K562 (cell line): Measurements from ENCODE around the gene PACSIN2. TPM values are rescaled to one million over a fixed set of nuclear protein-coding genes. Genes with fewer than 3 reads are reported as not detected.
A peak's percentile ranks its signal among the peaks of the same experiment; 100 is the strongest.

ENCODE experiments used
- ATAC-seq: fragments of 200-7000 bp; cut with Tn5 transposase; 3 replicates; pipeline ENCODE4 v1.9.1; 2020; ENCODE audit warnings: moderate library complexity
- BruUV-seq: library from RNA; stranded (reverse); fragments of 400-500 nt; replicated peaks from 2 replicates; lab custom pipeline; 2021; lab: Mats Ljungman, UMichigan
- CTCF ChIA-PET: fragments of 300-600 bp; formaldehyde crosslinking; extraction: SDS; loops from one replicate; lab custom pipeline; 2021; ENCODE audit warnings: low intra/inter-chr PET ratio; lab: Yijun Ruan, JAX
- POLR2A ChIA-PET: fragments of 300-600, 350-650 bp; sonication (Branson Sonifier 250); formaldehyde crosslinking; extraction: SDS; loops from one replicate; lab custom pipeline; 2021; ENCODE audit warnings: antibody characterized with exemption, inconsistent platforms; lab: Yijun Ruan, JAX
- DNase-seq, 4 experiments: peaks; one replicate each; pipeline versions ENCODE4 v3.0.0 to v3.0.0-alpha.2; 2011 to 2018; ENCODE audit warnings: low spot score in 3 of 4, mixed read lengths in 3 of 4; ENCODE audit errors: extremely low read depth in 1 of 4
- FAIRE-seq: peaks from 2 replicates; lab custom pipeline; 2011; peaks lifted over from hg19 to GRCh38; lab: Jason Lieb, UNC
- H2AFZ ChIP-seq: 2 replicates; pipeline ENCODE4 v1.6.0; 2011; ENCODE audit warnings: low read depth, low read length, control low read depth, inconsistent platforms
- H3K27ac ChIP-seq: fragments of 200-600 bp; 3 replicates; pipeline ENCODE4 v1.8.0; 2011; ENCODE audit warnings: low read depth, mild to moderate bottlenecking, control low read depth, inconsistent platforms, low read length, moderate library complexity, mixed read lengths; ENCODE audit errors: extremely low read depth
- H3K27me3 ChIP-seq, 2 experiments: fragments of 300-600 bp in 1 of 2; 2 replicates in 1 of 2; 3 replicates in 1 of 2; pipeline versions ENCODE4 v1.6.0 to v1.8.0; 2011; ENCODE audit warnings: inconsistent platforms in 2 of 2, low read length in 2 of 2, mild to moderate bottlenecking in 1 of 2, mixed read lengths in 1 of 2, moderate library complexity in 1 of 2; ENCODE audit not compliant: control insufficient read depth in 2 of 2, insufficient read depth in 2 of 2
- H3K36me3 ChIP-seq: fragments of 300-600 bp; 3 replicates; pipeline ENCODE4 v1.8.0; 2011; ENCODE audit warnings: mild to moderate bottlenecking, low read length, inconsistent platforms; ENCODE audit not compliant: control insufficient read depth, insufficient read depth
- H3K4me1 ChIP-seq, 2 experiments: fragments of 200-600 bp in 1 of 2; replicated peaks in 1 of 2; 2 replicates in 1 of 2; 3 replicates in 1 of 2; pipeline versions ENCODE4 v1.5.1 to v1.8.0; 2011; ENCODE audit warnings: inconsistent platforms in 2 of 2, low read length in 2 of 2, mild to moderate bottlenecking in 1 of 2, mixed read lengths in 1 of 2, moderate library complexity in 1 of 2; ENCODE audit not compliant: control insufficient read depth in 2 of 2, insufficient read depth in 2 of 2
- H3K4me2 ChIP-seq: 2 replicates; pipeline ENCODE4 v1.6.1; 2011; ENCODE audit warnings: low read length, control low read depth, inconsistent platforms, mixed read lengths; ENCODE audit not compliant: insufficient read depth
- H3K4me3 ChIP-seq: fragments of 200-600 bp; sonication (generic), shearing (Covaris generic); 2 replicates; pipeline ENCODE4 v1.5.1; 2016; ENCODE audit warnings: control low read depth, inconsistent platforms
- H3K79me2 ChIP-seq: fragments of 200-600 bp; 3 replicates; pipeline ENCODE4 v1.8.0; 2011; ENCODE audit warnings: low read length, inconsistent platforms; ENCODE audit not compliant: control insufficient read depth, insufficient read depth
- H3K9ac ChIP-seq, 2 experiments: 2 replicates each; pipeline versions ENCODE4 v1.6.0 to v1.6.1; 2011; ENCODE audit warnings: low read depth in 2 of 2, low read length in 2 of 2, control low read depth in 1 of 2, inconsistent platforms in 1 of 2, mild to moderate bottlenecking in 1 of 2, mixed read lengths in 1 of 2; ENCODE audit not compliant: insufficient read depth in 1 of 2
- H3K9me1 ChIP-seq: one replicate; pipeline ENCODE4 v1.6.0; 2011; ENCODE audit warnings: inconsistent platforms, mild to moderate bottlenecking, low read length, moderate library complexity; ENCODE audit not compliant: control insufficient read depth, insufficient read depth
- H3K9me3 ChIP-seq: replicated peaks from 2 replicates; pipeline ENCODE4 v1.5.1; 2011; ENCODE audit warnings: low read depth, low read length, inconsistent platforms; ENCODE audit not compliant: control insufficient read depth, insufficient read depth
- H4K20me1 ChIP-seq: replicated peaks from 2 replicates; pipeline ENCODE4 v1.6.1; 2011; ENCODE audit warnings: low read length, inconsistent platforms, mixed read lengths; ENCODE audit not compliant: control insufficient read depth, insufficient read depth
- POLR2G ChIP-seq: fragments of 200-400 bp; formaldehyde crosslinking; IDR thresholded peaks from 2 replicates; pipeline ENCODE4 v1.6.1; 2017; ENCODE audit warnings: low read depth, mild to moderate bottlenecking, antibody characterized with exemption, low read length, moderate library complexity
- SREBF1 ChIP-seq: fragments of 150-350 bp; IDR thresholded peaks from 2 replicates; pipeline ENCODE4 v1.6.1; 2014; ENCODE audit warnings: antibody characterized with exemption, low read depth, low read length, borderline replicate concordance
- TSC22D4 ChIP-seq: fragments of 450-650 bp; IDR thresholded peaks from 2 replicates; pipeline ENCODE4 v1.6.1; 2016; ENCODE audit warnings: missing genetic modification characterization, missing biosample characterization, control low read depth
- ZNF146 ChIP-seq: IDR thresholded peaks from one replicate; pipeline ENCODE4 v1.6.1; 2018; ENCODE audit warnings: missing compliant biosample characterization; ENCODE audit not compliant: unreplicated experiment
- ZNF3 ChIP-seq: fragments of 250-450 bp; sonication (Bioruptor Pico); IDR thresholded peaks from 2 replicates; pipeline ENCODE4 v1.5.0; 2021; ENCODE audit warnings: mild to moderate bottlenecking, moderate library complexity
- WGBS: fragments of 100-300 bp; shearing (Covaris generic); methylation state at CpG from one replicate; pipeline ENCODE4 v1.1.6; 2016; ENCODE audit warnings: low coverage, mixed read lengths; ENCODE audit not compliant: insufficient coverage; ENCODE audit errors: missing lambda C conversion rate; 5-methylcytosine and 5-hydroxymethylcytosine counted together
- in situ Hi-C: fragments of 300-500 bp; cut with MboI; formaldehyde crosslinking; loops from 4 replicates; pipeline ENCODE4 v1.15.0; 2018; ENCODE audit warnings: inconsistent platforms, mixed read lengths
- intact Hi-C: fragments of 100-400 bp; cut with micrococcal nuclease; formaldehyde crosslinking; loops from 2 replicates; pipeline ENCODE4 v1.14.2; 2022
- polyA plus RNA-seq, 8 experiments: library from polyadenylated mRNA; depleted of rRNA in 4 of 8; stranded (reverse) in 5 of 8; unstranded in 3 of 8; fragments of >200 nt; fragmentation: Nextera tagmentation in 2 of 8; fragmentation: Illumina TruSeq in 1 of 8; extraction: Ambion mirVana in 2 of 8; extraction: Trizol in 1 of 8; gene quantifications; 2 replicates each; pipeline versions ENCODE4 v1.2.1 to v1.2.3, GENCODE V29; 2011 to 2014; ENCODE audit warnings: inconsistent platforms in 1 of 8, missing spikeins in 1 of 8
- total RNA-seq, 7 experiments: library from RNA; depleted of rRNA in 6 of 7; stranded (reverse); fragments of >200 nt in 6 of 7; fragmentation: Illumina TruSeq in 2 of 7; extraction: Trizol in 2 of 7; gene quantifications; 2 replicates each; pipeline versions ENCODE4 v1.2.1 to v1.2.3, GENCODE V29; 2011 to 2021; ENCODE audit warnings: low replicate concordance in 1 of 7

Gene PACSIN2
- total and polyA plus RNA-seq, 9 of the 15 experiments (the other 6 are each of a cell fraction or from before 2014, with no cell fraction given): 0.45 to 45.1 (median 23.9) TPM

GRCh38 chr22:42905702-42906183 is 109.2 kb downstream of the PACSIN2 start:
- H3K4me3 ChIP-seq: no peak overlapping the region
- H3K4me2 ChIP-seq: no peak overlapping the region
- DNase-seq: no peak
- no peak for FAIRE-seq
- WGBS: 70% methylated on average over 2 of the region's 5 CpGs
- POLR2A ChIA-PET: interaction anchor here (0.9 kb wide), 1 partner anchor 20 kb away, joined by 4 read pairs; no protein-coding TSS in a partner anchor
- in situ Hi-C loops (no loop called here), intact Hi-C loops (no loop called here)
- H3K9me1 ChIP-seq: no peaks in the 10 kb centered on the region
- H3K9ac ChIP-seq: peak overlapping the region in 1 of 2 experiments; percentile 68; a peak in 1 of 4 replicates
- no peaks in the 10 kb centered on the region for H3K4me1 ChIP-seq
- ATAC-seq: no peak
- BruUV-seq: no TSS peak
- H3K27ac ChIP-seq: no peak overlapping the region
- H3K79me2 ChIP-seq: no peaks in the 10 kb centered on the region
- 0 out of 2 replicates have a peak, but pooled peaks have one; percentile 20 for TF ChIP-seq POLR2G
- TF ChIP-seq TSC22D4 (tag): no peak
- no peaks in the 10 kb centered on the region for H3K9me3 ChIP-seq
- no peaks in the 10 kb centered on the region for H3K27me3 ChIP-seq
- CTCF ChIA-PET: no interaction called here
- peaks cover 5% of the 10 kb centered on the region; the same call in 2 of the 3 replicates for H3K36me3 ChIP-seq
- H2AFZ ChIP-seq: no peak overlapping the region
- H4K20me1 ChIP-seq: no peaks in the 10 kb centered on the region; the same call in 1 of the 2 replicates

GRCh38 chr22:42905217-42905616 is 109.7 kb downstream of the PACSIN2 start:
- Histone ChIP-seq H4K20me1 (no peaks in the 10 kb centered on the region; the same call in 1 of the 2 replicates), H3K9me1 (no peaks in the 10 kb centered on the region), H3K79me2 (no peaks in the 10 kb centered on the region), H3K36me3 (peaks cover 5% of the 10 kb centered on the region; the same call in 2 of the 3 replicates), H3K9me3 (no peaks in the 10 kb centered on the region), H3K27ac (no peak overlapping the region), H2AFZ (no peak overlapping the region), H3K9ac (no peak overlapping the region), H3K27me3 (no peaks in the 10 kb centered on the region), H3K4me2 (no peak overlapping the region), H3K4me3 (no peak overlapping the region), H3K4me1 (no peaks in the 10 kb centered on the region)
- in situ Hi-C loops (no loop called here), intact Hi-C loops (no loop called here)
- TF ChIP-seq SREBF1: no peak
- TF ChIP-seq ZNF3 (CRISPR knock-in tag): no peak
- TF ChIP-seq ZNF146 (CRISPR knock-in tag): no peak
- no TSS peak for BruUV-seq
- FAIRE-seq (no peak), DNase-seq (no peak), ATAC-seq (no peak)
- CTCF ChIA-PET: no interaction called here
- 82% methylated on average over 9 of the region's 13 CpGs for WGBS
- POLR2A ChIA-PET: no interaction called here
